ENCODE results near the gene ELL. TPM values are rescaled to one million over a fixed set of nuclear protein-coding genes. Genes with fewer than 3 reads are reported as not detected.

The ELL gene
- polyA plus RNA-seq, 6 donors from 2014 or later = 7.0 to 19.3 (median 14.6) TPM

DNA sequence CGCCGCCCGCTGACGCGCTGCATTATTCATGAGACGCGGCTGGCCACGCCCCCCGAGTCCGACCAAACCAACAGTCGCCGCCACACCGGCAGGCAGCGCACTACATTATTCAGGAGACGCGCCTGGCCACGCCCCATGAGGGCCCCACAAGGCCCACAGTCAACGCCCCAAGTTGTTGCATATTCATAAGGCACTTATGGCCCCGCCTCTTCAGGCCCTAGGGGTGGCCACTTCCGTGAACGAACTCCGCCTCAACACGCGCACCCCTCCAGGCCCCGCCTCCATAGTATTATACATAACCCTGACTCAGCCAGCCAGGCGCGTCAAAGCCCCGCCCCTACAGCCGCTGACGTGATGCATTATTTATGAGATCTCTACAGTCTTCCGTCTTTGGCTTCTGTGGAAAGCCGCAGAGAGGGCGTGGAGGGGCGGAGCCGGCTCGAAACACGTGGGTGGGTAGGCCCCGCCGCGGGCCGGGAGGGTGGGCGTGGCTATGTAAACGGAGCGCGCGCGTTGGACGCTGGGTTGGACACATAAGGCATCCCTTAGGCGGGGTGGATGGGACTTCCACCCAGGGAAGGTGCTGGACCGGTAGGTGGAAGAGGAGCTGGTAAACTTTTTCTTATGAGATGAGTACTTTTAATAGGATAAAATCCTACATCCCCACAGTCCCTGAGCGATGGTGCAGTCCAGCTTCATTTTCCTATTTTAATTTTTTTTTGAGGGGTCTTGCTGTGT lies 423 bp upstream of the ELL start:
- Mint-ChIP-seq H3K4me3 (peak overlapping the region; percentile 91 to 99 (median 92)), H3K27me3 (no peaks in the 10 kb centered on the region), H3K9me3 (no peaks in the 10 kb centered on the region), H3K27ac (peak overlapping the region; percentile 96 to 99 (median 98)), H3K36me3 (no peaks in the 10 kb centered on the region), H3K4me1 (peaks cover 20 to 29% (median 25%) of the 10 kb centered on the region in 3 donors)
- ATAC-seq (ENCODE audit: low read depth in 2 of 2) = peak; percentile 78 to 80
- peak; percentile 100 for DNase-seq

DNA sequence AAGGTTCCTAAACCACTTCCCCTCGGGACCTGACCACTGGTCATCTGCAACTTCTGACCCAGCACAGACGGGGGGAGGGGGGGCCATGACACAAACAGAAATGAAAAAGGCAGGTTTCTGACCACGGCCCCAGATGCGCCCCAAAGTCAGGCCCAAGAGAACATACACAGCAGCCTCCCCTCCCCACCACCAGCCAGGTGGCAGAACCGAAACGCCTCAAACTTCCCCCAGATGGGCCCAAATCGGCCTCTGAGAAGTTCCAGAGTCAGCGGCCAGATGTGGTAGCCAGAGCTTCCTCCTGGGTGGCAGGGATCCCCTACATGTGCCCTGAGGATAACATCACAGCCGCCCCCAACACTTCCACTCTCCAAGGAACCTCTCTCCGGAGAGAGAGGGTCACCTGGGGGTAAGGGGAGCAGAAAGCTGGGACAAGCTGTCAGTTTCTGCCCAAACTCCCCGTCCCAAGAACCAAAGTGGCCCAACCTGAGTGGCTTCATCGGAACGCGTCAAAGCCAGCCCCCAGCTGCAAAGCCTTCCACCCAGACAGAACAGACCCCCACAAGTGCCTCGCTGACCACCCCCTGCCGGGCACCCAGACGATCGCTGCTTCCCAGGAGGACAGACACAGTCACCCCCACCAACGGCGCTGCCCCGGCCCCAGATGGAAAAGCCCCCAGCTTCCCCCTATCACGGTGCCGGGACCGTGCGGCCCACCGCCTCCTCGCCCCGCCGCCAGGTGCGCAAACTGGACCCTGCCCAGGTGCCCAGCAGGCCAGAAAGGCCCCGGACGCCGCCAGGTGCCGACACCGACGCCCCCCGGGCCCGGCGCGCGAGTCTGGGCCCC lies 800 bp downstream of the ELL start:
- no peaks in the 10 kb centered on the region for H3K27me3 Mint-ChIP-seq
- H3K4me3 Mint-ChIP-seq = peak overlapping the region; percentile 91 to 99 (median 94)
- peak; percentile 4 to 16 for ATAC-seq (ENCODE audit: low read depth in 2 of 2)
- peaks cover 30 to 38% (median 30%) of the 10 kb centered on the region in 3 donors for H3K4me1 Mint-ChIP-seq
- H3K27ac Mint-ChIP-seq = peak overlapping the region; percentile 96 to 99 (median 96)
- peak; percentile 70 for DNase-seq
- H3K9me3 Mint-ChIP-seq = no peaks in the 10 kb centered on the region
- H3K36me3 Mint-ChIP-seq = no peaks in the 10 kb centered on the region

DNA sequence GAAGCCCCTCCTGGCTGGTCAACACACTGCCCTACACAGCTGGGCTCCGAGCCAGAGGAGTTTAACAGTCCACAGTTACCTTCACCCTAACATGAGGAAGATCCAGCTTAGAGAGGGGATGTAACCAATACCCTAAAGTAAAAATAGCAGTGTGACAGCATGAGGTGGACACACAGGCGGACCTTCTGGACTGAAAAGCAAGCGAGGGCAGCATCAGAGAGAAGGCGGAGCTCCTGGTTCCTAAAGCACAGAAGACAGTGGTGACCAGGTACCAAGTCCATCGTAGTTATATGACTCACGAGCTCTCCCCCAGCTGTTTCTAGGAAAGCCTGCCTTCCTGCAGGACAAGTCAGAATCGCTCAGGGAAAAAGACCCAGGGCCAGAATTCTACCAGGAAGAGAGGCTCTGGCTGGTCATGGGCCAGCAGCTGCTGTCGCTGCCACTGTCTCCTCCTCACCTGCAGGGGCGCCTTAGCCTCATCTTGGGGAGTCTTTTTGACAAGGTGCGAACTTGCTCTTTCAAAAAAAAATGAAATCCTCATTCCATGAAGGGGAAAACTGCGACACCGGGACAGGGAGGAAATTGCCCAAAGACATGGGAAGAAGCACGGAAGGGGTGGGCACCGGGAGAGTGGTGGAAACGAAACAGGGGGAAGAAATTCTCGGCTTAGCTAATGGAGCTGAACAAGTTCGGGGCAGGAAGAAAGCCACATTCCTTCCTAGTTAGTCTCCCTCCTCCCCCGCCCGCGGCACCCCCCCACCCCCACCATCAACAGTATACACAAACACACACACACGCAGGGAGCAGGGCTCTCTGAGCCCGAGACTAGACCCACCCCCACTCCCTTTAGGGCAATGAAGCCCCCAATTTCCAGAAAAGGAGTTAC lies 1.7 kb downstream of the ELL start:
- H3K4me1 Mint-ChIP-seq = peaks cover 31 to 46% (median 37%) of the 10 kb centered on the region in 3 donors
- H3K9me3 Mint-ChIP-seq = no peaks in the 10 kb centered on the region
- ATAC-seq (ENCODE audit: low read depth in 2 of 2) (no peak), DNase-seq (peak; percentile 48)
- no peaks in the 10 kb centered on the region for H3K27me3 Mint-ChIP-seq
- H3K36me3 Mint-ChIP-seq = no peaks in the 10 kb centered on the region
- peak overlapping the region; percentile 91 to 99 (median 94) for H3K4me3 Mint-ChIP-seq
- peak overlapping the region; percentile 96 to 99 (median 96) for H3K27ac Mint-ChIP-seq

DNA sequence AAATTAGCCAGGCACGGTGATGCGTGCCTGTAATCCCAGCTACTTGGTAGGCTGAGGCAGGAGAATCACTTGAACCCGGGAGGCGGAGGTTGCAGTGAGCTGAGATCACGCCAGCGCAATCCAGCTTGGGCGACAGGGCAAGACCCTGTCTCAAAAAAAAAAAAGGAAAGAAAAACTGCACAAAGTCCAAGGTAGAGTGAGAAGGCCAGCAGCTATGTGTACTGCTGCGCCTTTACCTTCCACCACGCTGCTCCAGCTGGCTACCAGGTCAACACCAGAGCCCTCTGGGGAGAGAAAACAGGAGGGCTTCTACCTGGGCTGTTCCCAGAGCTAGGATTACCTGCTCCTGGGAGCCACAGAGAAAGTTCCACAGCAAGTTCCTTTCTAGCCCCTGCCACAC lies 3.2 kb downstream of the ELL start:
- Mint-ChIP-seq H3K36me3 (no peaks in the 10 kb centered on the region), H3K27me3 (no peaks in the 10 kb centered on the region), H3K4me3 (peak overlapping the region in 1 of 8 donors; percentile 15), H3K4me1 (peaks cover 37 to 61% (median 39%) of the 10 kb centered on the region in 3 donors), H3K9me3 (no peaks in the 10 kb centered on the region), H3K27ac (peak overlapping the region in 1 of 6 donors; percentile 57)
- DNase-seq (no peak), ATAC-seq (ENCODE audit: low read depth in 2 of 2) (no peak)

DNA sequence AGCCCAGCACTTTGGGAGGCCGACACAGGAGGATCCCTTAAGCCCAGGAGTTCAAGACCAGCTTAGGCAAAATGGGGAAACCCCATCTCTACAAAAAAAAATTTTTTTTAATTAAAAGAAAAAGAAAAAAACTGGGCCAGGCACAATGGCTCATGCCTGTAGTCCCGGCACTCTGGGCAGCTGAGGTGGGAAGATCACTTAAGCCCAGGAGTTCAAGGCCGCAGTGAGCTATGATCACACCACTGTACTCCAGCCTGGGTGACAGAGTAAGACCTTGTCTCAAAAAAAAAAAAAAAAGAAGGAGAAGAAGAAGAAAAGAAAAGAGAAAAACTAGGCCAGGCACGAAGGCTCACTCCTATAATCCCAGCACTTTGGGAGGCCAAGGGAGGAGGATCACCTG lies 4.3 kb downstream of the ELL start:
- H3K36me3 Mint-ChIP-seq = no peaks in the 10 kb centered on the region
- no peaks in the 10 kb centered on the region for H3K27me3 Mint-ChIP-seq
- no peaks in the 10 kb centered on the region for H3K9me3 Mint-ChIP-seq
- H3K27ac Mint-ChIP-seq = no peak overlapping the region
- DNase-seq = no peak
- no peak for ATAC-seq (ENCODE audit: low read depth in 2 of 2)
- H3K4me3 Mint-ChIP-seq = peak overlapping the region in 2 of 8 donors; percentile 16 to 27
- H3K4me1 Mint-ChIP-seq = peaks cover 44 to 71% (median 47%) of the 10 kb centered on the region in 3 donors

DNA sequence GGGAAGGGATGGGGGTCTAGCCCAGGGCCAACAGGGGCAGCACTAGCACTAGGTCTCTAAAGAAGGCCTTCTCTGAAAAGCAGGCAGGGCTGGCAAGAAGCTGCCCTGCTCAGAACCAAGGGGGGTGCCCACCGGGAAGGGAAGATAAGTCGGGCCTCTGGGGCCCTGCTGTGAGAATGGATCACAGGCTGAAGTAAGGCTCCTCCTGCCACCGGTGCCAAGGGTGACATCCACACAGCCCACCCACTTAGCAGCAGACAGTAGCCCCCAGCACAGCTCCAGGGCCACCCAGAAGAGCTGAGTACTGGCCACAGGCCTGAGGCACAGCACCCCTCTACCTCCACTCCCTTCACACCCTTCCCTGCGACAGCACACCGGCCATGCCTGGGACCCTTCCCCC lies 5.9 kb downstream of the ELL start:
- ATAC-seq (ENCODE audit: low read depth in 2 of 2) = no peak

DNA sequence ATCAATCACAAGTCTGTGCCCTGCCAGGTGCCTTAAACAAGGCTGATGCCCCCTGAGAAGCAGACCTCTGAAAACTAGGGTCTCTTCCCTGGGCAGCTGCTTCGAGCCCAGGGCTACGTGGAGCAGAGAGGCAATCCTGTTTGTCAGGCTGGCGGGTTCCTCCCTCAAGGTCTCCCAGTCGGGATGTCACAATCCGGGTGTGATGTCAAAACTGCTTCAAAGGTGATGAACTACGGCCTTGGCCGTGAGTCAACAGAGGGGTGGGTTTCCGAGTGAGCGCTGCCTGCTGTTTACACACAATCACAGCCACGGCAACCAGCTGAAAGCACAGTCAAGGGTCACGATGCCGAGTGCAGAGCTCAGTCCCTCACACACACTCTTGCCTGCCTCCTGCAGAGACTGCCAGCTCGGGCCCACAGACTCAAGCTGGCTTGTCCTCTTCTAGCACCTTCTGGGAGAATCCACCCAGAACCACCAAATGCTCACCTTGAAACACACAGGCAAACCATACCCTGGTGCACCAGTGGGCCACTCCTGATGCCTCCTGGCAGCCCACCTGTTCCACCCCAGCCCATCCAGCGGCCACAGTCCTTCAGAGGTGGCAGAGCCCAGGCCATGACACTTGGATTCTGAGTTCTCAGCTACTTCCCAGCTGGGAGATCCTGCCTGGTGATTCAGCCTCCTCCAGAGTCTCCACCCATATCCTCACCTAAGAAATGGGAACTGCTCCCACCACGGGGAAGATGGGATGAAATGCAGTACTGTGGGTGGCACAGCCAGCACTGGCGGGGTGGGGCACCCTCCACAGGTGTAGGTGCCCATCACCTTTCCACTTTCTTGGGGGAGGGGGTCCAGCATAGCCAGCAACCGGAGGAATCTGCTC lies 6.8 kb downstream of the ELL start:
- no peaks in the 10 kb centered on the region for H3K9me3 Mint-ChIP-seq
- no peaks in the 10 kb centered on the region for H3K36me3 Mint-ChIP-seq
- no peak overlapping the region for H3K4me3 Mint-ChIP-seq
- peaks cover 26 to 74% (median 36%) of the 10 kb centered on the region in 3 donors for H3K4me1 Mint-ChIP-seq
- ATAC-seq (ENCODE audit: low read depth in 2 of 2) (no peak), DNase-seq (no peak)
- H3K27me3 Mint-ChIP-seq = no peaks in the 10 kb centered on the region
- peak overlapping the region in 3 of 6 donors; percentile 24 to 74 (median 33) for H3K27ac Mint-ChIP-seq

More for the DNA sequence above, 5.9 kb downstream of the ELL start:
- H3K4me3 Mint-ChIP-seq = no peak overlapping the region
- H3K27me3 Mint-ChIP-seq = no peaks in the 10 kb centered on the region
- no peaks in the 10 kb centered on the region for H3K36me3 Mint-ChIP-seq
- no peak for DNase-seq
- H3K27ac Mint-ChIP-seq = peak overlapping the region in 1 of 6 donors; percentile 26
- H3K9me3 Mint-ChIP-seq = no peaks in the 10 kb centered on the region
- peaks cover 35 to 77% (median 44%) of the 10 kb centered on the region in 3 donors for H3K4me1 Mint-ChIP-seq

DNA sequence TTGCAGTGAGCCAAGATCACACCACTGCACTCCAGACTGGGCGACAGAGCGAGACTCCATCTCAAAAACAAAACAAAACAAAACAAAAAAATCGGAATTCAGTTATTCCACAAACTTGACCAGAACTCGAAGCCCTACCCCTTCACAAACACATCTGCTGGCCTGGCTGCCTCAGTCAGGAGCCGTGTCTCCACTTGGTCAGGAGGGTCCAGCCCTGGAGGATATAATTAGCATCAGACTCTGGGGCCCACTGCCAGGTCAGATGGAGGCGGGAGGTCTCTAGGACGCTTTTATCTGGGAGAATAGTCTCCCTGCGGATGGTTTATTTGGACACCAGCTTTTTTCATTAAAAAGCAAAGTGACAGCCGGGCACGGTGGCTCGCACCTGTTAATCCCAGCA lies 8.0 kb downstream of the ELL start:
- Mint-ChIP-seq H3K4me3 (peak overlapping the region in 1 of 8 donors; percentile 25), H3K9me3 (no peaks in the 10 kb centered on the region), H3K27me3 (no peaks in the 10 kb centered on the region), H3K36me3 (no peaks in the 10 kb centered on the region), H3K27ac (peak overlapping the region in 1 of 6 donors; percentile 57), H3K4me1 (peaks cover 27 to 69% (median 33%) of the 10 kb centered on the region in 3 donors)
- DNase-seq (no peak), ATAC-seq (ENCODE audit: low read depth in 2 of 2) (no peak)

DNA sequence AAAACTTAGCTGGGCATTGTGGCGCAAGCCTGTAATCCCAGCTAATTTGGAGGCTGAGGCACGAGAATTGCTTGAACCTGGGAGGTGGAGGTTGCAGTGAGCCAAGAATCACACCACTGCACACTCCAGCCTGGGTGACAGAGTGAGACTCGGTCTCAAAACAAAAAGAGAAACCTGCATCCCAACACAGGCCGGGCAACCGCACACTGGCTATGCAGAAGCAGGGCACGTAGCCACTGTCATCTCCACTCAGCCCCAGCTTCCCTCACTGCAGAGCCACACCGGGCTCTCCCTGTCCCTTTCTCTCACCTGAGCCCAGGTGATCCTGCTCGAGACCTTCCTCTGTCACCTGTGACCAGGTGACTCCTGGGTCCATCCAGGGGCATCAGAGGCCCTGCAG lies 11.7 kb downstream of the ELL start:
- Mint-ChIP-seq H3K4me3 (no peak overlapping the region), H3K9me3 (no peaks in the 10 kb centered on the region), H3K4me1 (peaks cover 35 to 74% (median 47%) of the 10 kb centered on the region in 3 donors), H3K27me3 (no peaks in the 10 kb centered on the region), H3K27ac (no peak overlapping the region), H3K36me3 (no peaks in the 10 kb centered on the region)
- ATAC-seq (ENCODE audit: low read depth in 2 of 2) (no peak), DNase-seq (no peak)

DNA sequence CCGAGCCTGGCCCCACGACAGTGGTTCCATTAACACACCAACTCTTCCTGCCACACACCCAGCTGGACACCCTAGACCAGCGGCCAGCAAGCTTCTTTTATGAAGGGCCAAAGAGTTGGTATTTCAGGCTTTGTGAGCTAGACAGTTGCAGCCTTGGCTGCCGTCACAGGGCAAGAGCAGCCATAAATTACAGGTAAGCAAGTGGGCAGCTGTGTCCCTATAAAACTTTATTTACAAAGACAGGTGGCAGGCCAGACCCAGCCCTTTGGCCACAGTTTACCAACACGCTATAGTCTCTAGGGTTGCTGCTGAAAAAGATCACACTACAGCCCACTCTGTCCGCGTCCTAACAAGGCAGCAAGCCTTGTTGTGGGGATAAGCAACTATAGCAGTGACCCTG lies 13.3 kb downstream of the ELL start:
- no peak overlapping the region for H3K4me3 Mint-ChIP-seq
- ATAC-seq (ENCODE audit: low read depth in 2 of 2) = no peak
- peaks cover 44 to 73% (median 58%) of the 10 kb centered on the region in 3 donors for H3K4me1 Mint-ChIP-seq
- no peak for DNase-seq
- H3K27ac Mint-ChIP-seq = peak overlapping the region in 2 of 6 donors; percentile 28 to 51
- no peaks in the 10 kb centered on the region for H3K27me3 Mint-ChIP-seq
- no peaks in the 10 kb centered on the region for H3K9me3 Mint-ChIP-seq
- no peaks in the 10 kb centered on the region for H3K36me3 Mint-ChIP-seq

DNA sequence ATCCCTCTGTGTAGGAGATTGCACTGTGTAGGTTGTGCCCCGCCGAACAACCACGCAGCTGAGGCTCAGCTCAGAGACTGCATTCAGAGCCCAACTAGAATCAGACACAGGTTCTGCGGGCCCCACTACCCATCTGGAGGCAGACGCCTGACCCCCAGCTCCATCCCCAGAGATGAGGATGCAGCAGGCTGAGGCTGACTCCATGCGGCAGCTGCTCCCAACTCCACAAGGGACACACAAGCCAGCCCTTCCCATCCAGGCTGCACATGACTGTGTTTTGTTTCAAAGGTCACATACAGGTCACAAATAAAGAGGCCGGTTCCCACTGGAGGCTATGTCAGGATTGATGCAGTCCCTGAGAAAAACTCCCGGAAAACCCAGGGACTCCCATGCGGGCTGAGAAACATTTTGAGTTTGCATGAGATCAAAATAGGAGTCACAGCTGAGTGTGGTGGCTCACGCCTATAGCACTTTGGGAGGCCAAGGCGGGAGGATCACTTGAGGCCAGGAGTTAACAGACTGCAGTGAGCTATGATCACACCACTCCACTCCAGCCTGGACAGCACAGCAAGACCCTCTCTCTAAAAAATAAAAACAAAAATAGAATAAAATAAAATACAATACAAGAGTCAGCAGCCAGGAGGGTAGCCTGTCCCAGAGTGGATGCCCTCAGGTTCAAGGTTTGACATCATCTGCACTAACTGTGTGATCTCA lies 14.0 kb downstream of the ELL start:
- no peak overlapping the region for H3K4me3 Mint-ChIP-seq
- H3K4me1 Mint-ChIP-seq = peaks cover 44 to 73% (median 57%) of the 10 kb centered on the region in 3 donors
- H3K27ac Mint-ChIP-seq = peak overlapping the region in 3 of 6 donors; percentile 5 to 47 (median 33)
- no peaks in the 10 kb centered on the region for H3K36me3 Mint-ChIP-seq
- DNase-seq = no peak
- no peaks in the 10 kb centered on the region for H3K27me3 Mint-ChIP-seq
- no peak for ATAC-seq (ENCODE audit: low read depth in 2 of 2)
- no peaks in the 10 kb centered on the region for H3K9me3 Mint-ChIP-seq

Data from naive B cell (primary cell).